ENCODE data around the gene ARL15.
A peak's percentile ranks its signal among the peaks of the same experiment; 100 is the strongest.

The ARL15 gene

DNA sequence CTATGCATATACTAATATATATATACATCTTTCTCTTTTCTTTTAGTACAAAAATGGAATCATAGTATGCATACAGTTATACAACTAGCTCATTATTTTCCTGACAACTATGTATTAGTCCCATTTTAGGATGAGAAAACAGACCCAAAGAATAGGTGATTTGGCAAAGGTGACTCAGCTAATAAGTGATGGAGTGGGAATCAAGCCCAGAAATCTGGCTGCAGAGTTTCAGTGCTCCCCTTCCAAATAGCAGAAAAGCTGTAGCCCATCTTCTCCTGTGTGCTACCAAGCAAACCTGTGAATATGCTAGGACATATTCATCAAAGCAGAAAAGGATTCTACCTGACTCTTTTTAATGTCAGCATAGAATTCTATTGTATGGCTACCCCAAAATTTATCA, 114.7 kb downstream of the ARL15 start:
- no peak for DNase-seq

DNA sequence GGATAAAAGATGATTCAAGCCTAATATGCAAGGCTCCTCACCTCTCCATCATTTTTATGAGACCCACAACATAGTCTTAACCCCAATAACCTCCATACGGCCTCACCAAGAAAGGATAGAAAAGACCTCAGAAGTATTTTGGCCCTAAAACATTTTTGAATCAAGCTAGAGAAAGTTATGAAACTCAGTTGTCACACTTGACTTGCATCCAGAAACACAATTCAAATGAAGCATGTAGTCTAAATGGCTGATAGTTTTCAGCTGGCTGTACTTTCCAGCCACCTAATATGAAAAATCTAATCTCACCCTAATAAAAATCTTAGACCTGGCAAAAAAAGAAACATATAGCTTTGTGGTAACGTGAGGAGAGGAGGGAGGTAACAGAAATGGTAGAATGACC, 116.1 kb downstream of the ARL15 start:
- no peak for DNase-seq

DNA sequence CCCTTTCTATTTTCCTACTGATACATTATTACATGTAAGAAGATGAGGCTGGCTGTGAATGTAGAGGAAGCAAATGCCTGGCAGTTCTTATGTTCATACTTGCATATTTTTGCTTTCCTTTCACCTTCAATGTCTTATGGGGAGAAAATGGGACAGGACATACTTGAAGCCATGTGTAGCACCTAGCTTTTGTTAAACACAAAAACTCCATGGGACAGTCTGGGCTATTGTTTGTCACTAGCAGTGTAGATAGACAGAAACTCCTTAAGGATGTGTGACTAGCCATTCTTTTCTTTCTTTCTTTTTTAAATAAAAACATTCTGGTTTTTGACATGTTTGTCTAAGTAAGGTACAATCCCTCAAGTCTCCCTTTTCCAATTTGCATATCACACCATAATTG, 122.7 kb downstream of the ARL15 start:
- no peak for DNase-seq

GRCh38 chr5:54186912-54187445, 123.4 kb downstream of the ARL15 start:
- no peak for DNase-seq

GRCh38 chr5:54186108-54186507, 124.3 kb downstream of the ARL15 start:
- DNase-seq: no peak

GRCh38 chr5:54184806-54185205, 125.6 kb downstream of the ARL15 start:
- no peak for DNase-seq

DNA sequence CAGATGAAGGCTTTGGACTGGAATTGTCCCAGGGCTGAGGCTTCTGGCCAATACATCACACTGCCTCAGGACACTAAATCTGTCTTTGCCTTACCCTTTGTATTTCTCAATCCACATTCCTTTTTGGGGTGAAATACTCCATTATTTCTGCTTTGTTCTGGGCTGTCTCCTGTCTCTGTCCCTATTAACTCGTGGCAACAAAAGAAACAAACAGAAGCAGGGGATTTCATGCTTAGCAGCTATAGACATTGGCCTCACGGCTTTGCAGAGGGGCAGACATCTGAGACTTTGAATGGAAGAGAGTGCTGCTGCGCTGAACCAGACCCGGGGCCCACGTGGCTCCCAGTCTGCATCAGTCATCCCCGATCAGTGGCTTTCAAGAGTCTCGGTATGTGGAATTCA, 129.7 kb downstream of the ARL15 start:
- DNase-seq: no peak

GRCh38 chr5:54178991-54179390, 131.4 kb downstream of the ARL15 start:
- DNase-seq: no peak

GRCh38 chr5:54178207-54178606, 132.2 kb downstream of the ARL15 start:
- no peak for DNase-seq

- no peak for DNase-seq
These were observed 133.3 kb downstream of the ARL15 start for GRCh38 chr5:54177058-54177457.

DNA sequence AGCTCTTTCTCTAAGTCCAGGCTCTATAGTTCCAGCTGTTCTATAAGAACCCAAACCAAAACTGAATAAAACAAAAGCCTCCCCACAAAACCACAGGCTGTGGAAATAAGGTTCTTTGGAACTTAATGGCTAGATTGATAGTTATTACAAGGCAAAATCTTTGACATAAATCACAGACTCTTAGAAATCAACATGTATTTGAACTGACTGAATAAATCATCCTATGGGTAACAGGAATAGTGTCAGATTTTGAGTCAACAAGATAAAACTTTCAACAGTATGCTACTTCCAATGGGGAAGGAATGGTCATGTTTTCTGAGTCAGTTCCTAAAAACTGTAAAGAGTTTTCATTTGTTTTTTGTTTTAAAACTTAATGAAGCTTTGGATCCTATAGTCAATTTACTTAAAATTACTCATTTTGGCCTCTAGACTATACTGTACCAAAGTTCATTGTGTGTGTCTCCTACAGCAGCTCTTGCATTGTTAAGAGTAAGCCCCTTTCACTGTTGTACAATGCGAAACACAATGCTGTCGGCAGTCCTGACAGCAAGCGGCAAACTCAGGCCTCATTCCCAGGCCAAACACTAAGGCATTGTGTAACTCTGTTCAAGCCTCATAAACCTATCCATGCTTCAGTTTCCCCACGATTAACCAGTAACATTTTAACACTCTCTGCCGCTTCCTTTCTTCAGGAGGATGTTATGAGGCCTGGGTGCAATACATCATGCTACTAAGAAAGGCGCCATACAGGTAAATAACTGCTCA, 134.1 kb downstream of the ARL15 start:
- DNase-seq: no peak

DNA sequence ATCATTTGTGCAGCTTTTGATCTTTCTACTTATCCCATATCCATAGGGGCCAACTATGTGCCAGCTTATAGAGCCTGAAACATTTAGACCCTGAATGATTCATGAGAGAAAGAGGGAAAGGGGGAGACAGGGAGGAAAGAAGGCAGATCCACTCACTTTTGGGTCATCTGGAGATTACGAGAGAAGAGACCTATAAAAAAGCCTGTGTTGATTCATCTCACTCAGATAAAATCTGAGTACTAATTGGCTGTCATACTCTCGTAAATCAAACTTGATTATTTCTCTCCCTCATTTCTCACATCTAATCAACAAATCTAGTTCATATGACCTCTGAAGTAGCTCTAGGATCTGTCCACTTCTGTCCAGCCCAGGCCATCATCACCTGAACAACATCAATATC, 137.1 kb downstream of the ARL15 start:
- DNase-seq: no peak

DNA sequence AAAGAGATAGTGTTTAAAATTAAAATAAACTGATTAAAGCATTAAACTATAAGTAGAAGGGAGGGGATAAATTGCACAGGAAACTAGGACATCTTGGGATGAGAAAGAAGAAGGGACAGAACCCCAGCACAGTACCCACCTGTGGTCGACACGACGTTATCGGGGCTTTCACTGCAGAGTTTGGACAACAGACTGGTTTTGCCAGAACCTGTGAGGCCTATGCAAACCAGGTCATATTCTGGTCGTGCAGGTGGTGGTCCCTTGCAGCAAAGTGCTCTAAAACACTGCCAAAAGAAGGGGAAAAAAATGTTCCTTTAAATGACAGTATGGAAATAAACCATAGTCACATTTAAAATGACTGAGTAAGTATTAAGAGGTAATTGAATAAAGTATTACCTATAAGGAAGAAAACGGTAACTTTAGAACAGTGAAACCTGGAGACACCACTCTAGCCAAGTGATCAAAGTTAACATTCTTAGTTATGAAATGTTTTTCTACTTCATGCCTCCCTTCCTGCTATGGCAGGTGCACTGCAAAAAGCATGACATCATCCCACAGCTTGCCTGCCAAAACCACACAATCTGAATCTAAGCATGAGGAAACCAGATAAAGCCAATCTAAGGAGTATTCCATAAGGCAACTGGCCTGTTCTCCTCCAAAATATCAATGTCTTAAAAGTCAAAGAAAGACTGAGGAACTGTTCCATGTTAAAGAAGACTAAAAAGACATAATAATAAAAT, 138.6 kb downstream of the ARL15 start:
- no peak for DNase-seq

GRCh38 chr5:54165687-54166086, 144.7 kb downstream of the ARL15 start:
- DNase-seq: no peak

- DNase-seq: no peak
These were observed 148.2 kb downstream of the ARL15 start for GRCh38 chr5:54162184-54162583.

- no peak for DNase-seq
These were observed 150.0 kb downstream of the ARL15 start for GRCh38 chr5:54160329-54160728.

- peak; percentile 22 for DNase-seq
These were observed 150.5 kb downstream of the ARL15 start for GRCh38 chr5:54159893-54160195.

- peak; percentile 25 for DNase-seq
These were observed 151.1 kb downstream of the ARL15 start for GRCh38 chr5:54159153-54159892.

DNA sequence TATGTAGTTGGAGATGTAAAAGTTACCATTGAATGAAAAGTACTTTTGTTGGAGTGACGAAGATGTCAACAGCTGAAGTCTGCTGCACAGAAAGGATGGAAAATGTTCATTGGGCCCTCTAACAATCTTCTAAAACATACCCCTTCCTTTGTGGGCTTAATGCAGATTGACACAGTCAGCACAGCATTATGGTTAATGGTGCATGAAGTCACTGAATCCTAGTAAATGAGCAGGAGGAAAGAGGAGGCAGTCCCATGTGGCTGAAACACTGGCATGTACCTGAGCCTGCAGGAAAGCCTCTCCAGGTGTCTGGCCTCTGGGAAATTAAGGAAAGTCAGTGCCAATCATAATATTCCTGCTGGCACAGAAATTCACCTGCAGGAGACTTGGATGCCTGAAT, 153.8 kb downstream of the ARL15 start:
- no peak for DNase-seq

DNA sequence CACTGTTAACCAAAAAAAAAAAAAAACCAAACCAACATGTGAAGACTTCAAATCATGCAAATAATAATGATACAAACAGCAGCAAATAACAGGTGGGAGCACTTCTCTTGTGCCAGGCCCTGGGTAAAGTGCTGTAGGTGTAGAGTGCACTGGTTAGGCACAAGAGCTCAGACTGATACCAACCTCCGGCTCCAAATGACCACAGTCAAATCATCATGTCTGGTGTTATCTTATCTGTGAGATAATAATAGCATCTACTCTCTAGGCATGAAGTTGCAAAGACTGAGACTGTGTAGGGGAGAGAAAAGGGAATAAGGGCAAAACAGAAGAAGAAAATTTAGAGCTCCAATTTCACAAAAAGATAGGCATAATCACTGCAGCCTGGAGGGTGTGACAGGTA, 159.5 kb downstream of the ARL15 start:
- DNase-seq: no peak

GRCh38 chr5:54148858-54149257, 161.5 kb downstream of the ARL15 start:
- DNase-seq: no peak

GRCh38 chr5:54148067-54148845, 162.1 kb downstream of the ARL15 start:
- peak; percentile 26 for DNase-seq

- peak; percentile 21 for DNase-seq
These were observed 163.5 kb downstream of the ARL15 start for GRCh38 chr5:54146916-54147315.

Measured in right hindlimb (tissue), 1 donor.